ENCODE data around the gene NDFIP2.

The NDFIP2 gene

GRCh38 chr13:79511611-79512010 lies 30.7 kb downstream of the NDFIP2 start:
- H3K4me3 ChIP-seq (ENCODE audit: insufficient read depth, low read depth, low read length) = no peak overlapping the region
- H3K27ac ChIP-seq (ENCODE audit: insufficient read depth, low read depth, low read length, poor library complexity, severe bottlenecking) = no peak overlapping the region
- H3K36me3 ChIP-seq (ENCODE audit: control insufficient read depth, insufficient read depth, low read length) = no peaks in the 10 kb centered on the region
- no peaks in the 10 kb centered on the region for H3K27me3 ChIP-seq (ENCODE audit: control insufficient read depth, insufficient read depth, low read length, poor library complexity, severe bottlenecking)
- no peaks in the 10 kb centered on the region for H3K9me3 ChIP-seq (ENCODE audit: control insufficient read depth, low read length)
- no peaks in the 10 kb centered on the region for H3K4me1 ChIP-seq (ENCODE audit: control insufficient read depth, insufficient read depth, low read length)
- WGBS, 2 experiments = 95 to 99% methylated on average over 2 of the region's 2 CpGs

DNA sequence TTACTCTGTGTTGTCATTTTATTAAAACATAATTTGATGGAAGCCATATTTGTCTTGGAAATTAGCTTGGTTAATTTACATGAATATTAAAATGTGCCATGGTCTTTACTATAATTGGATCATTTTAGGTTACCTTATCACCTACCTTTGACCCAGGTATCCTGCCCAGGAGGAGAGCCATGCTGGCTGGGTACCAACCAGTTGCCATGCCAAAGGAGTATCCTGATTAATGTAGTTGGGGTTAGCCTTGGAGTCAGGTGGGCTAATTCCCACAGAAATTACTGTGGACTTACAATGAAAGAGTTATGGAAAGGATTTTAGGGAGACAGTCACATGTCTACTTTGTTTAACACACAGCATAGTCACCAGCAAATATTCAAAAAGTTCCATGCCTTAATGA lies 32.0 kb downstream of the NDFIP2 start:
- no peaks in the 10 kb centered on the region for H3K27me3 ChIP-seq (ENCODE audit: control insufficient read depth, insufficient read depth, low read length, poor library complexity, severe bottlenecking)
- H3K4me1 ChIP-seq (ENCODE audit: control insufficient read depth, insufficient read depth, low read length) = no peaks in the 10 kb centered on the region
- H3K9me3 ChIP-seq (ENCODE audit: control insufficient read depth, low read length) = no peaks in the 10 kb centered on the region
- no peaks in the 10 kb centered on the region for H3K36me3 ChIP-seq (ENCODE audit: control insufficient read depth, insufficient read depth, low read length)
- H3K4me3 ChIP-seq (ENCODE audit: insufficient read depth, low read depth, low read length) = no peak overlapping the region
- H3K27ac ChIP-seq (ENCODE audit: insufficient read depth, low read depth, low read length, poor library complexity, severe bottlenecking) = no peak overlapping the region

DNA sequence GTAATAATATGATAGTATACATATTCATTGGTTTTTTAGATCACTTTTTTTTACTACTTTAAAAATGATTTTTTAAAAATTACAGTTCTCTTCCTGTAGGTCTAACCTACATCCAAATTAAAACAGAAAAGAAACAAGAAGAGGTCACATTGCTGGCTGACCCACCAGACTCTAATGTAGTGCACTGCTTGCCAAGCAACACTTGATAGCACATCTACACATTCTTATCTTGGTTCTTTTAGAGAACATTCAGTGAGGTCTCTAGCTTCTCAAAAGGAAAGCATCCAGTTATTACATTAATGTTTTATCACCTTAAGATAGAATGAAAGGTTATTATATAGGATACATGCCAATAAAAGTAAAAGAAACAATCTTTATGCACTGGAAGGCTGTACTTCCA lies 35.6 kb downstream of the NDFIP2 start:
- Histone ChIP-seq H3K4me3 (ENCODE audit: insufficient read depth, low read depth, low read length) (no peak overlapping the region), H3K4me1 (ENCODE audit: control insufficient read depth, insufficient read depth, low read length) (no peaks in the 10 kb centered on the region), H3K9me3 (ENCODE audit: control insufficient read depth, low read length) (no peaks in the 10 kb centered on the region), H3K36me3 (ENCODE audit: control insufficient read depth, insufficient read depth, low read length) (no peaks in the 10 kb centered on the region), H3K27me3 (ENCODE audit: control insufficient read depth, insufficient read depth, low read length, poor library complexity, severe bottlenecking) (no peaks in the 10 kb centered on the region), H3K27ac (ENCODE audit: insufficient read depth, low read depth, low read length, poor library complexity, severe bottlenecking) (no peak overlapping the region)

- no peaks in the 10 kb centered on the region for H3K4me1 ChIP-seq (ENCODE audit: control insufficient read depth, insufficient read depth, low read length)
- no peaks in the 10 kb centered on the region for H3K36me3 ChIP-seq (ENCODE audit: control insufficient read depth, insufficient read depth, low read length)
- H3K4me3 ChIP-seq (ENCODE audit: insufficient read depth, low read depth, low read length) = no peak overlapping the region
- WGBS, 2 experiments = 94 to 95% methylated on average over 3 of the region's 3 CpGs
- no peaks in the 10 kb centered on the region for H3K27me3 ChIP-seq (ENCODE audit: control insufficient read depth, insufficient read depth, low read length, poor library complexity, severe bottlenecking)
- H3K27ac ChIP-seq (ENCODE audit: insufficient read depth, low read depth, low read length, poor library complexity, severe bottlenecking) = no peak overlapping the region
- no peaks in the 10 kb centered on the region for H3K9me3 ChIP-seq (ENCODE audit: control insufficient read depth, low read length)
Observed at GRCh38 chr13:79519255-79519654, 38.3 kb downstream of the NDFIP2 start.

DNA sequence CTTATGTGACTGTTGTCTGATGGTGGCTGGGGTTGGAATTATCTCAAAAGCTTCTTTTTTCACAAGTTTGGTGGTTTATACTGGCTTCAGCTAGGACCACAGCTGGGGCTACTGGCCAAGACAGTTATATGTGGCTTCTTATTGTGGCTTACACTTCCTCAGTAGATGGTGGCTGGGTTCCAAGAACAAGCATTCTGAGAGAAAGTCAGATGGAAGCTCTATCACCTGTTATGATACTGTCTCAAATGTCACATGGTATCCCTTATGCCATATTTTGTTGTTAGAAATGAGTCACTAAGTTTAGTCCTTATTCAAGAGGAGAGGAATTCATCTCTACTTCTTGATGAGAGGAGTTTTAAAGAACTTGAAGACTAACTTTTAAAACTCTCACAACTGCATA lies 41.6 kb downstream of the NDFIP2 start:
- Histone ChIP-seq H3K4me1 (ENCODE audit: control insufficient read depth, insufficient read depth, low read length) (no peaks in the 10 kb centered on the region), H3K27me3 (ENCODE audit: control insufficient read depth, insufficient read depth, low read length, poor library complexity, severe bottlenecking) (no peaks in the 10 kb centered on the region), H3K9me3 (ENCODE audit: control insufficient read depth, low read length) (no peaks in the 10 kb centered on the region), H3K27ac (ENCODE audit: insufficient read depth, low read depth, low read length, poor library complexity, severe bottlenecking) (no peak overlapping the region), H3K4me3 (ENCODE audit: insufficient read depth, low read depth, low read length) (no peak overlapping the region), H3K36me3 (ENCODE audit: control insufficient read depth, insufficient read depth, low read length) (no peaks in the 10 kb centered on the region)

DNA sequence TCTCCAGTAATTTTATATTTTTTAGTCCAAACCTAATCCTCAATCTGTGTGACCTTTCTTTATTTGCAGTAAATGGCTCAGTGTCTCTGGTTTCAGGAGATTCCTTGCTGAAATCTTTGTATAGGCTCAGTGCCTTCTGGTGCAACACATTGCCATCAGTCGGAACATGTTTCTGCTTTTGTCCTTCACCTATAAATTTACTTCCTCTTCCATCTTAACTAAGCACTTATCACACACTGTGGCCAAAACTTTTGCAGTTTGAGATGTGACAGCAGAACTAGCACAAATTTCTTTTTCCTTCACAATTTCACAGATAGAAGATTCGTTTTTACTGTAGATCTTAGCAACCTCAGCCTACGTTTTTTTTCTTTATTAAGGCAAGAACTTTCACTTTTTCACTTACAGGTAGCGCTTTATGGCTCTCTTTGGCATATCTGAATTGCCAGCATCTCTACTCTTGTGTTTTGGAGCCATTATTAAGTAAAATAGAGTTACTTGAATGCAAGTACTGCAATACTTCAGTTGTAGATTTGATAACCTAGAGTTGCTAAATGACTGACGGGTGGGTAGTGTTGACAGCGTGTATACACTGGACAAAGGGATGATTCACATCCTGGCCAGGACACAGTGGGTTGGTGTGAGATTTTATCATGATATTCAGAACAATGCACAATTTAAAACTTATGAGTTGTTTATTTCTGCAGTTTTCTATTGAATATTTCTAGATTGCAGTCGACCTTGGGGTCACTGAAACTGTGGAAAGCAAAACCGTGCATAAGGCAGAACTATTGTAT lies 44.3 kb downstream of the NDFIP2 start:
- H3K27me3 ChIP-seq (ENCODE audit: control insufficient read depth, insufficient read depth, low read length, poor library complexity, severe bottlenecking) = no peaks in the 10 kb centered on the region
- H3K9me3 ChIP-seq (ENCODE audit: control insufficient read depth, low read length) = no peaks in the 10 kb centered on the region
- 90 to 91% methylated on average over 8 of the region's 8 CpGs for WGBS, 2 experiments
- H3K27ac ChIP-seq (ENCODE audit: insufficient read depth, low read depth, low read length, poor library complexity, severe bottlenecking) = no peak overlapping the region
- H3K4me3 ChIP-seq (ENCODE audit: insufficient read depth, low read depth, low read length) = no peak overlapping the region
- H3K4me1 ChIP-seq (ENCODE audit: control insufficient read depth, insufficient read depth, low read length) = no peaks in the 10 kb centered on the region
- no peaks in the 10 kb centered on the region for H3K36me3 ChIP-seq (ENCODE audit: control insufficient read depth, insufficient read depth, low read length)

- WGBS, 2 experiments = 89 to 94% methylated on average over 5 of the region's 5 CpGs
- Histone ChIP-seq H3K4me1 (ENCODE audit: control insufficient read depth, insufficient read depth, low read length) (no peaks in the 10 kb centered on the region), H3K4me3 (ENCODE audit: insufficient read depth, low read depth, low read length) (no peak overlapping the region), H3K27ac (ENCODE audit: insufficient read depth, low read depth, low read length, poor library complexity, severe bottlenecking) (no peak overlapping the region), H3K9me3 (ENCODE audit: control insufficient read depth, low read length) (no peaks in the 10 kb centered on the region), H3K36me3 (ENCODE audit: control insufficient read depth, insufficient read depth, low read length) (no peaks in the 10 kb centered on the region), H3K27me3 (ENCODE audit: control insufficient read depth, insufficient read depth, low read length, poor library complexity, severe bottlenecking) (no peaks in the 10 kb centered on the region)
Observed at GRCh38 chr13:79527698-79528097, 46.7 kb downstream of the NDFIP2 start.

DNA sequence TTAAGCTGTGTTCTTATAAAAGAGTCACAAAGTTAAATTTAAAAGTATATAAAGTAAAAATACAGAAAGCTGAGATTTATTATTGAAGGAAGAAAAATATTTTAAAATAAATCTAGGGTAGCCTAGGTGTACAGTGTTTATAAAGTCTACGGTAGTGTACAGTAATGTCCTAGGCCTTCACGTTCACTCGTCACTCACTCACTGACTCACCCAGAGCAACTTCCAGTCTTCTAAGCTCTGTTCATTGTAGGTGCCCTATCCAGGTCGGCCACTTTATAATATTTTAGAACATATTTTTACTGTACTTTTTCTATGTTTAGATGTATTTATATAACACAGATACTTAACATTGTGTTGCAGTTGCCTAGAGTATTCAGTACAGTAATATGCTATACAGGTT lies 47.4 kb downstream of the NDFIP2 start:
- 93 to 95% methylated on average over 3 of the region's 4 CpGs for WGBS, 2 experiments
- Histone ChIP-seq H3K4me1 (ENCODE audit: control insufficient read depth, insufficient read depth, low read length) (no peaks in the 10 kb centered on the region), H3K4me3 (ENCODE audit: insufficient read depth, low read depth, low read length) (no peak overlapping the region), H3K9me3 (ENCODE audit: control insufficient read depth, low read length) (no peaks in the 10 kb centered on the region), H3K27ac (ENCODE audit: insufficient read depth, low read depth, low read length, poor library complexity, severe bottlenecking) (no peak overlapping the region), H3K36me3 (ENCODE audit: control insufficient read depth, insufficient read depth, low read length) (no peaks in the 10 kb centered on the region), H3K27me3 (ENCODE audit: control insufficient read depth, insufficient read depth, low read length, poor library complexity, severe bottlenecking) (no peaks in the 10 kb centered on the region)

- Histone ChIP-seq H3K27me3 (ENCODE audit: control insufficient read depth, insufficient read depth, low read length, poor library complexity, severe bottlenecking) (no peaks in the 10 kb centered on the region), H3K4me3 (ENCODE audit: insufficient read depth, low read depth, low read length) (no peak overlapping the region), H3K36me3 (ENCODE audit: control insufficient read depth, insufficient read depth, low read length) (no peaks in the 10 kb centered on the region), H3K4me1 (ENCODE audit: control insufficient read depth, insufficient read depth, low read length) (no peaks in the 10 kb centered on the region), H3K27ac (ENCODE audit: insufficient read depth, low read depth, low read length, poor library complexity, severe bottlenecking) (no peak overlapping the region), H3K9me3 (ENCODE audit: control insufficient read depth, low read length) (no peaks in the 10 kb centered on the region)
- 100% methylated on average over 1 of the region's 2 CpGs; no CpG with 5 or more reads in 1 of the 2 experiments for whole genome bisulfite sequencing, 2 experiments
Observed at GRCh38 chr13:79528759-79529191, 47.8 kb downstream of the NDFIP2 start.

- no peaks in the 10 kb centered on the region for H3K9me3 ChIP-seq (ENCODE audit: control insufficient read depth, low read length)
- no peak overlapping the region for H3K4me3 ChIP-seq (ENCODE audit: insufficient read depth, low read depth, low read length)
- H3K27ac ChIP-seq (ENCODE audit: insufficient read depth, low read depth, low read length, poor library complexity, severe bottlenecking) = no peak overlapping the region
- no peaks in the 10 kb centered on the region for H3K36me3 ChIP-seq (ENCODE audit: control insufficient read depth, insufficient read depth, low read length)
- H3K27me3 ChIP-seq (ENCODE audit: control insufficient read depth, insufficient read depth, low read length, poor library complexity, severe bottlenecking) = no peaks in the 10 kb centered on the region
- 95 to 97% methylated on average over 3 of the region's 4 CpGs for WGBS, 2 experiments
- peaks cover 2% of the 10 kb centered on the region for H3K4me1 ChIP-seq (ENCODE audit: control insufficient read depth, insufficient read depth, low read length)
Observed at GRCh38 chr13:79529817-79530216, 48.9 kb downstream of the NDFIP2 start.

GRCh38 chr13:79530270-79530669 lies 49.3 kb downstream of the NDFIP2 start:
- Histone ChIP-seq H3K27me3 (ENCODE audit: control insufficient read depth, insufficient read depth, low read length, poor library complexity, severe bottlenecking) (no peaks in the 10 kb centered on the region), H3K36me3 (ENCODE audit: control insufficient read depth, insufficient read depth, low read length) (no peaks in the 10 kb centered on the region), H3K4me1 (ENCODE audit: control insufficient read depth, insufficient read depth, low read length) (peaks cover 4% of the 10 kb centered on the region), H3K27ac (ENCODE audit: insufficient read depth, low read depth, low read length, poor library complexity, severe bottlenecking) (no peak overlapping the region), H3K9me3 (ENCODE audit: control insufficient read depth, low read length) (no peaks in the 10 kb centered on the region), H3K4me3 (ENCODE audit: insufficient read depth, low read depth, low read length) (no peak overlapping the region)
- WGBS, 2 experiments = 77 to 82% methylated on average over 2 of the region's 2 CpGs

All from ectodermal cell (in vitro differentiated cells).